HG03039 (cell line): ENCODE data around the gene HOXB6.

ENCODE experiments used
- ATAC-seq: cut with Tn5 transposase; IDR thresholded peaks from one replicate; pipeline ENCODE4 v1.9.1; 2021; ENCODE audit warnings: mild to moderate bottlenecking, moderate library complexity; ENCODE audit not compliant: unreplicated experiment

Gene HOXB6

DNA sequence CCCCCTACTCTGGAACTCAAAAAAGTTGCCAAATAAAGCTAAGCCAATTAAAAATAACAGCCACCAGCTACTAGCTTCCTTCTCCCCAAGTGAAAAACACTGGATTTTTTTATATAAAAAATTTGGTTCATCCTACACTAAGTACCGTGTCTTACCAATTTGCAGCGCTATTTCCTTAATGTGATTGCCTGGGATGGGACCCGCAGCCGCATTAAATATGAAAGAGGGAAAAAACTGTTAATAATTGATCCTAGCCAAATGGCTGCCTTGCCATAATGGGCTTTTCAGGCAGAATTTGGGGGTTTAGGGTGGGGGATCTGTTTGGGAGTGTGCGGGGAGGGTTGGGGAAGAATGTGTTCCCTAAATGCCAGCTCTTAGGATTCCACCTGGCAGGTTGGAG, 19.3 kb upstream of the HOXB6 start:
- no peak for ATAC-seq

DNA sequence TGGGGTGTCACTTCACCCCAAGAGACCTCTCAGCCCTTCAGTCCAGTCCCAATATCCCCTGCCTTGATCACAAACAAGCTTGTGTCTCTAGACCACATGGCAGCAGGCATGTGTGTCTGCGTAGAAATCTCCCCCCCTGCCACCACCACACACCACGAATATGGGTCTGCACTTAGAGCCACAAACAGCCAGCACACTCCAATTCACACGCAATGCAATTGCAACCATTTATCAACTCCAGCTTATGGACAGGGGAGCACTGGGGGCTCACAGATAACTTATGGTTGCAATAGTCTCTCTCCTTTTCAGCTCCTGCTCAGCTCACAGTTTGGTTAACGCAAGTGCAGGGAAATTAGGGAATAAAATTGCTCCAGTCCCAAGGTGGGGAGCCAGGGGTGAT, 18.8 kb upstream of the HOXB6 start:
- ATAC-seq, result no peak

DNA sequence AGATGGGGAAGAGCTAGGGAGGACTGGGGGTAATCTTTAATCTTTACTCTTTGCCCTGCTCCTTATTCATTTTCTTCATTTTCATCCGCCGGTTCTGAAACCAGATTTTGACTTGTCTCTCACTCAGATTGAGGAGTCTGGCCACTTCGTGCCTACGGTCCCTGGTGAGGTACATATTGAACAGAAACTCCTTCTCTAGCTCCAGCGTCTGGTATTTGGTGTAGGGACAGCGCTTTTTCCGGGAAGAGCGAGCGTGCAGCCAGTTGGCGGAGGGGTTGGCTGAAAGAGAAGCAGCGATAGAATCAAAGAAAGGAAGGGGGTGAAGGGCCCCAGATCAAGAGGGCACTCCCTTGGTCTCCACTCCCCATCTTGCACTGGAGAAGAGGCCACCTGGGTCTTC, 18.1 kb upstream of the HOXB6 start:
- no peak for ATAC-seq

DNA sequence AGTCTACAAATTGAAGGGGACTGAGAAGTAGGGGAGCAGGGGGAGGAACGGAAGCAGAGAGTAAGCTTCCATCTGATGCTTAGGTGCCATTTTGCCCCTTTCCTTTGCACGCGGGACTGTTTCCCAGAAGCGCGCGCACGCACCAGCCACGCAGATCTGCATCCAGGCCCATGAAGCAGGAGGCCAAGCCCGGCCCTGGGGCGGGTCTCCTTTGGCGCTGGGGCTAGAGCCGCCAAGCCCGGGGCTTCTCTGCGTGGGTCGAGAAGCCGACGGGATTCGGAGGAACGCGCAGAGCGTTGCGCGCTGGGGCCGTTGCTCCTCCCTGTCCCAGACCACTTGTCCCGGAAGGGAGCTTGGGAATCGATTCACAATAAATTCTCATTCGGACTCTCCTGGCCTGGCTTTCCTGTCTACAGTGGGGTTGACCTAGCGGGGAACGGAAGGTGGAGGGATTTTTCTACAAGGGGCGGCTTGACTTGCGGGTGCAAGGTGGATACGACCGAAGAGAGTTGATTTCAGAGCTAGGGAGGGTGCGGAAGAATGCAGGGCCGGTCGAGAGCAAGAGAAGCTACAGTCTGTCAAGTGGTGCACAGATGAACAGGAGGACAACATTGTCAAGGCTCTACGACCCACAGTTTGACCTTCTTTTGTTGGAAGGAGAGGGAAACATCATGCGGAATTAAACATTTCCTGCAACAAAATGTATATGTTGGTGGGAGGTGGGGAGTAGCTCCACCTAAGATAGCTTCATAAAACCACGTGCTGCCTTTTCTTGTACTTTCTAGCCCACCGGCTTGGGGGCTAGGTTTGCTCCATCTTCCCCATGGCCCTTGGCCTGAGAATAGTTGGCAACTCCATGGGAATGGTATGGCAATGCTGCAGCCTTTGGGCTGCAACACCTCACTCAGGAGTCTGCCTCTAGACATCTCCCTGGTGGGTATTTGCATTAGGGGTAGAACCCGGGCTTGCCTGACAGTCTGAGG, 16.9 kb upstream of the HOXB6 start:
- ATAC-seq, result no peak

DNA sequence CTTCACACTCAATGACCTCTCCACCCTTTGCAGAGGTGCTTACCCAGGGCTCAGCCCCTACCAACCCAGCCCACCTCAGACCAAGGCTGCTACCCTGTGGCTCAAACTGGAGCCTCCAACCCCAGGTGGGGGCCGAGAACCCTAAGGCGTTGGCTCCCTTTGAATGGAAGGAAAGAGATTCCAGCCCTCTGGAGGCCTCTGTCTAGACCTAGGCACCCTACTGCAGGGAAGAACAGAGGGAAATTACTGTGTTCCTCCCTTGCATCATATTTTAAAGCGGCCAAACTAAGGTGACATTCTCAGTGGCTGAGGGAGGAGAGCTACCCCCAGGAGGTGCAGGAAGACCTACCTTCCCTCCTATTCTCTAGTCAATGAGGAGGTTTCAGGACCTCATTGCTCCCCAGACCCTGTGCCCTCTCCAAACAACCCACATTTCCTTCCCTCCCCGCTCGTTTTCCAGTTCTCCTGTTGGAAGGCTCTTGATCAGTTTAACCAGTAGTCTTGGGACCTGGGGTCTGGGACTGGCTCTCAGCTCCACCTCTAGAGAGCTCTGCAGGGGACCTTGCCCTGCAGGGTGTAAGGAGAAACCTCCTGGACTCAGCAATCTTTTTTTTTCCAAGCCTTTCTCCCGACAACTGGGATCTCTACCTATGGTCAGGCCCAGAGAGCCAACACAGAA, 15.8 kb upstream of the HOXB6 start:
- no peak for ATAC-seq

DNA sequence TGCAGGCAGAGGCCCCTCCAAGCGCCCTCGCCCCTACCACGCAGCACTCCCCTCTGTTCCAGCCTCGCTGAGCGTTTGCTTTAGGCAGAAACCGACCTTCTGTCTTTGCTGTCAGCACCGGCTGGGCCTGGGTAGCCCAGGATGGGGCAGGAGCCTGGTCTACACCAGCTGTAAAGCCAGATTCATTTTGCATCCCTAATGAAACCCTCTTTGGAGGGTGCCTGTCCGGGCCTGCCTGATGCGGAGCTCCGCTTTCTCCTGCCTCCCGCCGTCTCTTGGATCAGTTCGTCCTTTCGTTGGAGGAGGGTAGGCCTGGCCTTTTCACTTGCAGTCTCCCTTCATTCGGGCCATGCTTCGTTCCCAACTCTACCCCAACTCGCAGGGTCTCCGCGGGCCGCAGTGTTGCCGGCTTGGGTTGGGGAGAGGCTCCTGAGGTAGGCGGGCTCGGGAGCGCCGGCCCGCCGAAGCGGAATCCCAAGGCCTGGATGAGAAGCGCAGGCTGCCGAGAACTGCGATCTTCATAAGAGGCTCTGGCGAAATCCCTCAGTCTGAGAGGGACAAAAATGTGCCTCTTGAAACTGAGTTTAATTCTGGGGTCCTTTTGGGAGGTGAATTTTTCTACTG, 15.2 kb upstream of the HOXB6 start:
- no peak for ATAC-seq

DNA sequence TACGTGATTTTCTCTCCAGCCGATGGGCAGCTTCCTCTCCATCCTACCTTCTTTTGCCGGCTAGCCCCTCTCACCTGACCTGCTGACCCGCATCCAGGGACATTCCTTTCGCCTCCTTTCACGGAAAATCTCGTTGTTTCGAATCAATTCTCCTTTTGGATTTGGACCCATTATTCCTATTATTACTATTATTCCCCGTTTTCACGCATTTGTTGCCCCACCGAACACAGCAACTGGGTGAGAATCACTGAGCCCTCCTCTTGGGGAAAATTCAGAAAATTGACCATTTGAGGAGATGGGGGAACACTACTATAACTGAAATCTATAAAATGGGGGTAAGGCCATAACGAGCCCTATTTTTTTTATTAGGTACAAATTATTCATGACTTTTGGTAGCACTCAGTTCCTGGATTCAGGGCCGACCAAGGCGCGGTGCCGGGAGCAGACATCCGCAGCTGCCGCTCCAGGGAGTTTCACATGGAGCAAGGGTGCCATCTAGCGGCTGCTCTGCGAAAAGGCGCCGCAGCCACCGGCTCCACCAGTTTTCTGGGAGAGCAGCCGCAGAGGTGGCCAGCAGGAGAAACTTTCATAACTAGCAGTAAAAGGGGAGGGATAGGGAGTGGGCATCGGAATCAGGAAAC, 13.6 kb upstream of the HOXB6 start:
- no peak for ATAC-seq

DNA sequence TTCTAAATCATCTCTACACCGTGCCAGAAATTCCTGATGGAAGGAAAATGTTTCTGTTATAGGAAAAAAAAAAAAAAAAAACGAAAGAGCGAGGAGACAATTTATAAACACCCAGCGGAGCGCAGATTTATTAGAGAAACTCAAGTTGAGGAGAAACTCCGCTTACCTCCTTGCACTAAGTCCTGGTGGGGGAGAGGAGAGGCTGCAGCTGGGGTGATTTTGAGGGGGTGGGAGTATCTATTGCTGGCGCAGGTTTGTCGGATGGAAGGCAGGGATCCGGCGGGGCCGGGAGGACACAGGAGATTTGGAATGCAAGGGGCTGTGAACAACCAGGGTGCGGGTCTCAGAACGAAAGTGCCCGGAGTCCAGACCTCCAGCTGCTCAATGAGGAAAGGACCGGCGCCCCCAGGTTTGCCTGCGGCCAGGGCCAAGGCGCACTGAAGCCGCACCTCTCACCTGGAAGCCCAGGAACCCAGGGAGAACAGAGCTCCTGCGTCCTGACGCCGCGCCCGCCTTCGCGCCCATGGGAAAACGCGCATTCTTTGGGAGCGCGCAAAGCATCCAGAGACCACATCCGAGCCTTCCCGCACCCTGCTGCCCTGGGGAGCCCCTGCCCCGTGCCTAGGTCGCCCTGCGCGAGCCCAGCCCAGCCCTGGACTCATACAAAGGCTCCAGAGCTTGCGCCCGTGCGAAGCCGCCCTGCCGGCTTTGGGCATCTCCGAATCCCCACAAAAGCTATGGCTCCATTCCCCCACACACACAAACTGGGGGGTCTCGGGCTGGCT, 12.9 kb upstream of the HOXB6 start:
- ATAC-seq, result no peak

DNA sequence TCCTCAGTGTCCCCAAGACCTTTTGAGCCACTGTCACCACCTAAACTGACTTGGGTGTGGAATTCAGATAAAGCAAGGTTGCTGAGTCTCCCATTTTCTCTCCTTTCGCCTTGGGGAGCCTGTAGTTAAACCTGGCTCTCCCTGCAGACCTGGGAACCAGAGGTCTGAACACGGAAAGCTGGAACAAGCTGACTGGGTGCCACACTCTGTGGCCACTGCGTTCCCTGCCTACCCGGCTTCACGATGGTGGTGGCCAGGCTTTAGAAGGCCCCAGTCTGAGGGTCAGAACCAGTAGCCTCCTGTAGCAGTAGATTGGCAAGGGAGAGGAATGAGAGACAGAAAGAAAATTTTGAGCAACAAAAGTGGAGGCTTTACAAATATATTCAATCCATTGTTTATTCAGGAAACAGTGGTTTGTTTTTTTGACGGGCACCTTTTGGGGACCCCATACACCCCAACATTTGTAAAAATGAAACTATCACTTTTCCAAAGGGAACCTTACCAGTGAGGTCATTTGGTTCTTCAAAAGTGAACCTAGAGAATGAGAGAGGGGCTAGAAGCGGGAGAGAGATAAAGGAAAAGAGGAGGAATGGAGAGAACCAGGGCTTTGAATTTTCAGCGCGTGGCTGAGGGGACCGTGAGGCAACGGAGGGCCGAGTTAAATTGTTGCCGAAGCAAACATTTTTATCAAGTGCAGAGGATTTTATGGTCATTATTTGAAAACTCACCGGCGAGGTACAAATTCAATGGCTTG, 12.1 kb upstream of the HOXB6 start:
- ATAC-seq, result no peak

DNA sequence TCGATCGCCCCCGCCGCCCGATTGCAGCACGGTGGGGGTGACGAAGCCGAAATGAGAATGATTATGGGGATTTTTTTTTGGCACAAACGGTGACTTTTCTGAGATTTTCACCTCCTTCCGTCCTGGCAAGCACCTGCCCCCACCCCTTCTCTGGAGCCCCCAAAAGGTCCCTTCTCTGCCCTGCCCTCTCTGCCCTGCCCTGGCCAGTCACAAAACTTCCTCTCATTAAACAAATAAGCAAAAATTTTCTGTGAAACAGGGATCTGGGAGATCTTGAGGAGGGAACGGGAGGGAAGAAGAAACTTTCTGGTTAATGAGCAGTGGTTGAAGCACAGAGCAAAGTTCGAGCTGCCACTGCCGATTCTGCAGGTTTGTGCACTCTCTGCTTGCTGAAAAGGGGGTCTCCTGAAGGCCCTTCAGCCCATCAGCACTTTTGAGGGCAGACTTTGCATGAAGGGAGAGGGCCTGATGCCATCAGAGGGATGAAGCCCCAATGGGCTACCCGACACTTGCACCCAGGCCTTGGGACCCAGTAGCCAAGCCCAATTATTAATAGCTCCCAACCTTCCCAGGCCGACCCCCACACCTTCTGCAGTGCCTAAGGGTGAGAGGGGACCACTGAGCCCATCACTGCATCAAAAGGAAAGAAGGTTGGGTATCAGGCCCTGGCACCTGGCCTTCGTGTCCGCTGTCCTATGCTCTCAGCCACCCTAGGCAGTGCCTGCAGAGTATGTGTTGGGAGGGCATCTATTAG, 11.4 kb upstream of the HOXB6 start:
- ATAC-seq, result no peak

DNA sequence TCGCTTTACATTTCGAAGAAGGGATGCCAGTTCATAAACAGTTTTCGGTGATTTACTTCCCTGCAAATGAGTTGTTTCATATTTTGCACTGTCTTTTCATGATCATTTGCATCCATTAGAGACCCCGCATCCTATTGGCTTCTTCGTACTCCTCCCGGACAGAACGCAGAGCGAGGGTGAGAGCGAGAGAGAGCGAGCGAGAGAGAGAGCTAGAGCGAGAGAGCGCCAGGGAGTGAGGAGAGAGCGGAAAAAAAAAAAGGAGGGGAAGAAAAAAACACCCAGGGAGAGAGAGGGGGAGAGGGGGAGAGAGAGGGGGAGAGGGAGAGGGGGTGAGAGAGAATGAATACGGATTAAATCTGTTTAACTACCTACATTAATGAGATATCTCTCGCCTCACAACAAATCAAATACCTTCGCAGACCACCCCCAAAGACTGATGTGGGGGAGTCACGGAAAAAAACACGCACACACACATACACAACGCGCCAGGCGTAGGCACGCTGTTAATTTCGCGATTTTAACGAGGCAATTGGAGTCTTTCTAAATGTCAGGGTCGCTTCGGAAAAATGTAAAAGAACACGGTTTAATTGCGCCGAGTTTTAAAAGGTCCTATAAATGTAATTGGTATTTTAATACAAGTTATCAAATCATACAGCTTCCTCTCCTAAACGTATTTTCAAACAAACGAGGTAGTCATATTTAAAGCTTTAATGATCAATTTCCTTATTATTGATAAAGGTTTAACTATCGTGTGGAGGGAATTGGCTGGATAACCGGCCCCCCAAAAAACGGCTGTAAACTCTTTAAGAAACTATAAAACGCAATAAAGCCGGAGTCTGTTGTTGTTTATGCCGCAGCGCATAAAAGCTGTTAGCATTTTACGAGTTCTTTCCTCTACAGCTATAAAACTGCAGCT, 10.5 kb upstream of the HOXB6 start, which contains the start of gene HOXB8:
TSS of gene HOXB8 (minus strand) at position 246 of the 916 bp plus-strand sequence. CDS start 588 bp downstream, outside the sequence.
- no peak for ATAC-seq

DNA sequence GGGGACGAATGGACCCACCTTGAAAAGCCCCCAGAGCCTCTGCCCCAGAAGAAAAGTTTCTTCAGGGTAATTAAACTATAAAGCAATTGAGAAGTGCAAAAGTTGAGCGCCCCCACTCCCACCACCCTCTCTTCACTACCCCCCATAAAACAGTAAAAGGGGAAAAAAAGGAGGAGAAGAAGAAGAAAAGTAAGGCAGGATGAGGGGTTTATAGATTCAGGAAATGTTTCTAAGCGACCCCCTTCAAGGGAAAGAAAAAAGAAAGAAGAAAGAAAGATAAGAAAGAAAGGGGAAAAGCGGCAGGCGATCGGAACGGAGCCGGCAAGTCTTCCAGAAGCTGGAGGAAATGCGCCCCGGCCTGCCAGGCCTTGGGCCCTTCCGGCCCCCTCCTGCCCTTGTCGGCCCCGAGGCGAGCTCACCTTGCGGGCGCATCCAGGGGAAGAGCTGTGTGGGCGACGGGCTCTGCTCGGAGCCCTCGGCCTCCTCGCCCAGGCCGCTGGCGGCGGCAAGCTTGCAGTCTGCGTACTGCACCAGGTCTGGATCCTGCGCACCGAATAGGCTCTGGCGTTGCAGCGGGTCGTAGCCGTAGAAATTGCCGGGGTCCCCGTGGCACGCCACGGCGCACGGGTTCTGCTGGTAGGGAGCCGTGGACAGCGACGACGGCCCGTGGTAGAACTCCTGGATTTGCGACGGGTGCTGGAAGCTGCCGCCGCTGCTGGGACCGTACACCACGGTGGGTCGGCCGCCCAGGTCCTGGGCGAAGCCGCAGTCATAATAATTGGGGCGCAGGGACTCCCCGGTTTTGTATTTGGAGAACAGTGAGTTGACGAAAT, 9.3 kb upstream of the HOXB6 start:
- ATAC-seq, result no peak

DNA sequence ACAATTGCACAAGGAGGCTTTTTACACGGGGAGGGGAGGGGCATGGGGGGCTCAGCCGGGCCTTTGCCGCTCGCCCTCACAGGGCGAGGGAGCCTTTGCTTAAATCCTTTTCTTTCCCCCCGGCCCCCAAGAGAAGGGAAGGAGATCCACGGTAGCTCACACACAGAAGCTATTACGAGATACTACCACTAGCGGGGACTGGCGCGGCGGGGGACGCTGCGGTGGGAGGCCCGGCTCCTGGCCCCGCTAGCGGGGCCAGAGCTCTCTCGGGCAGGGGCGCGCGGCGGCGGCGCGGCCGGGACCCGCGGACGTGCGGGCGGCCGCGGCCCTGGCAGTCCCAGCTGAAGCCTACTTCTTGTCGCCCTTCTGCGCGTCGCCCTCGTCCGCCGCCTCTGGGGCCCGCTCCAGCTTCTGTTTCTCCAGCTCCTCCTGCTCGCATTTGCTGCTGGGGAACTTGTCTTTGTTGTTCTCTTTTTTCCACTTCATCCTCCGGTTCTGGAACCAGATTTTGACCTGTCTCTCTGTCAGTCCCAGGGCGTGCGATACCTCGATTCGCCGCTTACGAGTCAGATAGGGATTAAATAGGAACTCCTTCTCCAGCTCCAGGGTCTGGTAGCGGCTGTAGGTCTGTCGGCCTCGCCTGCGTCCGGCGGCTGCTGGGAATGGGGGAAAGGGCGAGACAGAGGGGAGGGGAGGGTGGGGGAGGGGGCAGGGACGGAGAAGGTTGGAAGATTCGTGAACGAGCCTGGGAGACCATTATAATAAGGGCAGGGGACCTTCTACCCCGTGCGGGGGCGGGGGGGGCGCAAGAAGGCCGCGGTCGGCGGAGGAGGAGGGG, 8.3 kb upstream of the HOXB6 start:
- no peak for ATAC-seq

DNA sequence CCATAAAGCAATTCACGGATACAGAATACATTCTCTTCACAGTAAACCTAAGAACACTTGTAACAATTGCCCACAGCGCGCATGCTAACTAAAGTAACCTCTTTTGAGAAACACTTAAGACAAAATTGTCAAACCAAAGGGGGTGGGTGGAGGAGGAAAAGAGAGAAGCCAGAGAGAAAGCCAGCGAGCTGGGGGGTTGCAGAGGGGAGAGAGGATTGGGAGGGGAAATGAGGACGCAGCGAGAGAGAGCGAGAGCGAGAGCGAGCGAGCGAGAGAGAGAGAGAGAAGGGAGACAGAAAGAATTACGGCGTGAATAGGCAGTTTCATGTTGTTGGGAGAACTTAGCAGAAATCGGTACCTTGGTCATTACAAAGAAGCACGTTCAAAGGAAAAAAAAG, 7.7 kb upstream of the HOXB6 start:
- no peak for ATAC-seq

DNA sequence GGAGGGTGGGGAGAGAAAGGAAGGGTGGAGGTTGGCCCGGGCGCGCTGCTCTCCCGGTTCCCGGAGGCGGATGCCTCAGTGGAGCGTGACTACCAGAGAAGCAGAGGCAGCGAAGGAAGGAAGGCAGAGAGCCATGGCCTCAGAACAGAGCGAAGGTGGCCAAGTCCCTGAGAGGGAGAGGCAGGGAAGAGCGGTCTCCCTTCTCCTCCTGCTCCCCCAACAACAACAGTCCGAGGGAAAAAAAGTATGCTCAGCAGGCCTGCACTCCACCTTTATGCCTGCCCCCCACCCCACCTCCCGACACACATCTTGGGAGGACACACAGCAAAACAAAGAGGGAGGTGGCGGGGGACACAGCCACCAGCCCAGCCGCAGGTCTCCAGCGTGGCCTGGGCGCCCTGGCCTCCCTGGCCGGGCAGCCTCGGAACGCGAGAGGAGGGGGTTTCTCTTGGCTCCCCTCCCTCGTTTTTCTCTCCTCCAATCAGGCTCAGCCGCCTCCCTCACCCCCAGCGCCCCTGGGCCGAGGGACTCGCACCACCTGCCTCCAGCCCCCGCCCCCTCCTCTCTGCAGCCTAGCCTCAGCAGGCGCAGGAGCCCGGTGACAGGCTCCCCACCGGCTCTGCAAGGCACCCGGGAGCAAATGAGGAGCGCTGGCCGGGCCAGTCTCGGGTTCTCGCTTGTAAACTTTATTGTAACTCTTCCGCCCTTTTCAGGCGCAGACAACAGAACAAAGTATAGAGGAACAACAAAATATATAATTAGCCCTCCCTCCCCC, 7.1 kb upstream of the HOXB6 start:
- no peak for ATAC-seq
